Mucosa of descending colon (tissue), 3 donors: Measurements from ENCODE around the gene ZNF490. TPM values are rescaled to one million over a fixed set of nuclear protein-coding genes. Genes with fewer than 3 reads are reported as not detected.
"Not testable (repeated sequence)": the region's sequence is repeated elsewhere in the genome, so short reads cannot be mapped to it uniquely, and the experiment has no call there.

Experiments
- ATAC-seq: fragments of 200-7000 bp; cut with Tn5 transposase; one replicate; pipeline ENCODE4 v1.9.1; 2020; ENCODE audit warnings: mild to moderate bottlenecking, moderate library complexity
- DNase-seq, 3 donors: peaks; one replicate each; pipeline ENCODE4 v3.0.0-alpha.2; 2020
- H3K36me3 ChIP-seq: fragments of 200-600 bp; one replicate; pipeline ENCODE4 v1.8.0; 2021; ENCODE audit warnings: low read depth, mild to moderate bottlenecking
- H3K4me1 ChIP-seq: fragments of 200-600 bp; one replicate; pipeline ENCODE4 v1.8.0; 2021; ENCODE audit warnings: low read depth, mild to moderate bottlenecking
- H3K4me3 ChIP-seq: fragments of 200-600 bp; one replicate; pipeline ENCODE4 v1.8.0; 2021; ENCODE audit warnings: mild to moderate bottlenecking
- H3K9me3 ChIP-seq: fragments of 200-600 bp; one replicate; pipeline ENCODE4 v1.8.0; 2021; ENCODE audit warnings: mild to moderate bottlenecking
- intact Hi-C, 2 donors: fragments of 100-400 bp; cut with DNase I in 1 of 2; cut with micrococcal nuclease in 1 of 2; formaldehyde crosslinking; loops; one replicate each; pipeline versions ENCODE4 v1.11.0 to v1.11.1; 2022; cut with DNase I, micrococcal nuclease
- total RNA-seq, 3 donors: library from RNA; stranded (reverse); fragmentation: NEBNext Ultra II Directional in 2 of 3; extraction: Animal tissue kit (Norgen Biotek cat#: 25700) in 2 of 3; gene quantifications; one replicate each; pipeline versions ENCODE4 v1.2.1 to v1.2.4, GENCODE V29; 2021 to 2023
- TF ChIP-seq, protein P1 (sequence below): fragments of 200-600 bp; IDR thresholded peaks from one replicate; pipeline ENCODE4 v1.8.0; 2022; ENCODE audit warnings: antibody characterized with exemption, mild to moderate bottlenecking
- donor health status: DM: no; HTN: no; CAD: no; lungs with moderate emphysema.
- donor health status: DM: no; HTN: no; CAD: no.
- donor health status: DM: no; HTN: yes; CAD: no.

Gene ZNF490
- total RNA-seq, 3 donors from 2014 or later, result 8.6 to 11.3 (median 8.8) TPM

- no peak for ATAC-seq
- no peak for DNase-seq
- peaks cover 5% of the 10 kb centered on the region for H3K4me1 ChIP-seq
- H3K4me3 ChIP-seq, result no peak overlapping the region
- TF ChIP-seq, protein P1, sequence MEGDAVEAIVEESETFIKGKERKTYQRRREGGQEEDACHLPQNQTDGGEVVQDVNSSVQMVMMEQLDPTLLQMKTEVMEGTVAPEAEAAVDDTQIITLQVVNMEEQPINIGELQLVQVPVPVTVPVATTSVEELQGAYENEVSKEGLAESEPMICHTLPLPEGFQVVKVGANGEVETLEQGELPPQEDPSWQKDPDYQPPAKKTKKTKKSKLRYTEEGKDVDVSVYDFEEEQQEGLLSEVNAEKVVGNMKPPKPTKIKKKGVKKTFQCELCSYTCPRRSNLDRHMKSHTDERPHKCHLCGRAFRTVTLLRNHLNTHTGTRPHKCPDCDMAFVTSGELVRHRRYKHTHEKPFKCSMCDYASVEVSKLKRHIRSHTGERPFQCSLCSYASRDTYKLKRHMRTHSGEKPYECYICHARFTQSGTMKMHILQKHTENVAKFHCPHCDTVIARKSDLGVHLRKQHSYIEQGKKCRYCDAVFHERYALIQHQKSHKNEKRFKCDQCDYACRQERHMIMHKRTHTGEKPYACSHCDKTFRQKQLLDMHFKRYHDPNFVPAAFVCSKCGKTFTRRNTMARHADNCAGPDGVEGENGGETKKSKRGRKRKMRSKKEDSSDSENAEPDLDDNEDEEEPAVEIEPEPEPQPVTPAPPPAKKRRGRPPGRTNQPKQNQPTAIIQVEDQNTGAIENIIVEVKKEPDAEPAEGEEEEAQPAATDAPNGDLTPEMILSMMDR, result no peak
- intact Hi-C loops, result no loop called here
- no peaks in the 10 kb centered on the region for H3K9me3 ChIP-seq
- H3K36me3 ChIP-seq, result no peaks in the 10 kb centered on the region
These were observed 39.3 kb upstream of the ZNF490 start for GRCh38 chr19:12649941-12650340.

- no peak for DNase-seq
- no peaks in the 10 kb centered on the region for H3K9me3 ChIP-seq
- intact Hi-C loops, result no loop called here
- peak; percentile 42 for ATAC-seq
- TF ChIP-seq, protein P1, result no peak
- H3K4me1 ChIP-seq, result peaks cover 5% of the 10 kb centered on the region
- no peaks in the 10 kb centered on the region for H3K36me3 ChIP-seq
- H3K4me3 ChIP-seq, result no peak overlapping the region
These were observed 37.5 kb upstream of the ZNF490 start for GRCh38 chr19:12648088-12648487.

GRCh38 chr19:12647490-12648071, 37.0 kb upstream of the ZNF490 start:
- no peaks in the 10 kb centered on the region for H3K36me3 ChIP-seq
- no peak overlapping the region for H3K4me3 ChIP-seq
- DNase-seq (peak; percentile 82 to 90 (median 83)), ATAC-seq (peak; percentile 99)
- peaks cover 5% of the 10 kb centered on the region for H3K4me1 ChIP-seq
- intact Hi-C loops, result no loop called here
- H3K9me3 ChIP-seq, result no peaks in the 10 kb centered on the region
- TF ChIP-seq, protein P1, result no peak

DNA sequence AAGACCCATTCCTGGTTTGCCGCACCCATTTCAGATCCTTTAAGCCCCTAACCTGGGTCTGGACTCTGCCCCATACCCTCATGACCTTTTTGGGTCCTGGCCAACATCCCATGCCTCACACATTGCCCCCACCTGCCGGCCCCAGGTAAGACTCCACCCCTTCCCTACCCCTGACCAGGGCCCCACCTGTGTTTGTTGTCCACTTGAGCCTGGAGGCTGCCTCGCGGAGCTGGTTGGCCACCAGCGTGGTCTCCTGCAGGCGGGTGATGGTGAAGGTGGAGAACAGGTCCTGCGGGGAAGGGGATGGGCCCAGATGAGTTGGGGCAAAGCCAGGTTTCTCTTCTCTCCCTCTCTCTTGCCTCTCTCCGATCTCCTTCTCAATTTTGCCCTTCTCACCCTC, 36.4 kb upstream of the ZNF490 start:
- Histone ChIP-seq H3K9me3 (no peaks in the 10 kb centered on the region), H3K4me1 (peaks cover 5% of the 10 kb centered on the region), H3K4me3 (no peak overlapping the region), H3K36me3 (no peaks in the 10 kb centered on the region)
- TF ChIP-seq, protein P1, result no peak
- intact Hi-C loops, result no loop called here
- ATAC-seq, result no peak
- DNase-seq, result no peak

- Histone ChIP-seq H3K9me3 (no peaks in the 10 kb centered on the region), H3K36me3 (no peaks in the 10 kb centered on the region), H3K4me3 (no peak overlapping the region), H3K4me1 (peaks cover 5% of the 10 kb centered on the region)
- no peak for DNase-seq
- intact Hi-C loops, result no loop called here
- no peak for ATAC-seq
- TF ChIP-seq, protein P1, result no peak
These were observed 35.9 kb upstream of the ZNF490 start for GRCh38 chr19:12646551-12646950.

- H3K4me3 ChIP-seq, H3K36me3 ChIP-seq, DNase-seq, H3K9me3 ChIP-seq, intact Hi-C loops, ATAC-seq: not testable (repeated sequence)
- H3K4me1 ChIP-seq, result peaks cover 13% of the 10 kb centered on the region
These were observed 33.1 kb upstream of the ZNF490 start for GRCh38 chr19:12643716-12644115.
